Thyroid gland (tissue), 4 donors: ENCODE results near the gene NCKAP5. TPM values are rescaled to one million over a fixed set of nuclear protein-coding genes. Genes with fewer than 3 reads are reported as not detected.

Experiments
- DNase-seq, 2 donors: peaks; one replicate each; pipeline ENCODE4 v3.0.0-alpha.2; 2019
- H3K27ac ChIP-seq, 3 donors: fragments of 200-600 bp; sonication (generic); 1 replicate in 2 of 3; 2 replicates in 1 of 3; pipeline ENCODE4 v1.5.1; 2016 to 2019; ENCODE audit warnings: mild to moderate bottlenecking in 1 of 3, moderate library complexity in 1 of 3
- H3K27me3 ChIP-seq: fragments of 200-600 bp; sonication (generic); one replicate; pipeline ENCODE4 v1.5.1; 2019
- H3K36me3 ChIP-seq, 2 donors: fragments of 200-600 bp; sonication (generic); one replicate each; pipeline ENCODE4 v1.5.1; 2016 to 2019
- H3K4me1 ChIP-seq, 2 donors: fragments of 200-600 bp; sonication (generic); one replicate each; pipeline ENCODE4 v1.5.1; 2017 to 2019
- H3K4me3 ChIP-seq, 3 donors: fragments of 200-600 bp; sonication (generic); replicated peaks in 1 of 3; 1 replicate in 2 of 3; 2 replicates in 1 of 3; pipeline ENCODE4 v1.5.1; 2016; ENCODE audit warnings: mild to moderate bottlenecking in 1 of 3
- H3K9me3 ChIP-seq: fragments of 200-600 bp; sonication (generic); one replicate; pipeline ENCODE4 v1.5.1; 2017
- CTCF ChIP-seq, 6 experiments: fragments of 200-600 bp in 3 of 6; fragments of 450-650 bp in 3 of 6; sonication (generic) in 3 of 6; IDR thresholded peaks; one replicate each; pipeline ENCODE4 v1.5.1; 2016 to 2019; ENCODE audit warnings: antibody characterized with exemption in 6 of 6, mild to moderate bottlenecking in 2 of 6, inconsistent platforms in 1 of 6, moderate library complexity in 1 of 6
- POLR2A ChIP-seq, 2 donors: fragments of 450-650 bp; IDR thresholded peaks; one replicate each; pipeline ENCODE4 v1.6.1; 2017; ENCODE audit warnings: antibody characterized with exemption in 2 of 2, mild to moderate bottlenecking in 2 of 2, moderate library complexity in 1 of 2
- WGBS, 2 donors: methylation state at CpG; one replicate each; pipeline ENCODE4 v1.1.5; 2017; 5-methylcytosine and 5-hydroxymethylcytosine counted together
- intact Hi-C: fragments of 100-400 bp; cut with DNase I; formaldehyde crosslinking; loops from one replicate; pipeline ENCODE4 v1.15.1; 2023
- total RNA-seq, 4 donors: library from RNA; depleted of rRNA; stranded (reverse); fragments of >200 nt; gene quantifications; one replicate each; pipeline ENCODE4 v1.2.3, GENCODE V29; 2016

The NCKAP5 gene
- total RNA-seq, 4 donors from 2014 or later = 0.45 to 1.2 (median 0.76) TPM

GRCh38 chr2:132850688-132851087 lies 717.6 kb downstream of the NCKAP5 start:
- no peak for TF ChIP-seq POLR2A (IDR thresholded peaks at IDR 0.05)
- TF ChIP-seq CTCF (IDR thresholded peaks at IDR 0.05) = no peak
- no peak overlapping the region for H3K4me3 ChIP-seq
- no peaks in the 10 kb centered on the region for H3K9me3 ChIP-seq
- no peak overlapping the region for H3K27ac ChIP-seq
- 94 to 96% methylated on average over 4 of the region's 4 CpGs for WGBS, 2 donors
- H3K27me3 ChIP-seq = no peaks in the 10 kb centered on the region
- no peaks in the 10 kb centered on the region for H3K36me3 ChIP-seq
- H3K4me1 ChIP-seq = no peaks in the 10 kb centered on the region
- DNase-seq = no peak
- intact Hi-C loops = no loop called here

GRCh38 chr2:132849118-132849517 lies 719.1 kb downstream of the NCKAP5 start:
- intact Hi-C loops = no loop called here
- no peak for TF ChIP-seq POLR2A (IDR thresholded peaks at IDR 0.05)
- TF ChIP-seq CTCF (IDR thresholded peaks at IDR 0.05) = no peak
- Histone ChIP-seq H3K27me3 (no peaks in the 10 kb centered on the region), H3K4me3 (no peak overlapping the region), H3K36me3 (no peaks in the 10 kb centered on the region), H3K9me3 (no peaks in the 10 kb centered on the region), H3K27ac (no peak overlapping the region), H3K4me1 (no peaks in the 10 kb centered on the region)
- DNase-seq = no peak
- 87 to 90% methylated on average over 1 of the region's 1 CpG for WGBS, 2 donors

- intact Hi-C loops = no loop called here
- no peaks in the 10 kb centered on the region for H3K27me3 ChIP-seq
- no peaks in the 10 kb centered on the region for H3K4me1 ChIP-seq
- no peak for DNase-seq
- H3K9me3 ChIP-seq = no peaks in the 10 kb centered on the region
- H3K27ac ChIP-seq = no peak overlapping the region
- TF ChIP-seq CTCF (IDR thresholded peaks at IDR 0.05) (no peak), POLR2A (IDR thresholded peaks at IDR 0.05) (no peak)
- no peaks in the 10 kb centered on the region for H3K36me3 ChIP-seq
- no peak overlapping the region for H3K4me3 ChIP-seq
These were observed 722.9 kb downstream of the NCKAP5 start for GRCh38 chr2:132845339-132845738.

GRCh38 chr2:132844585-132844984 lies 723.7 kb downstream of the NCKAP5 start:
- intact Hi-C loops = no loop called here
- Histone ChIP-seq H3K27me3 (no peaks in the 10 kb centered on the region), H3K9me3 (no peaks in the 10 kb centered on the region), H3K27ac (no peak overlapping the region), H3K4me1 (no peaks in the 10 kb centered on the region), H3K4me3 (no peak overlapping the region), H3K36me3 (no peaks in the 10 kb centered on the region)
- no peak for TF ChIP-seq CTCF (IDR thresholded peaks at IDR 0.05)
- no peak for TF ChIP-seq POLR2A (IDR thresholded peaks at IDR 0.05)
- WGBS, 2 donors = 87 to 89% methylated on average over 4 of the region's 4 CpGs
- no peak for DNase-seq

GRCh38 chr2:132837769-132838168 lies 730.5 kb downstream of the NCKAP5 start:
- no peaks in the 10 kb centered on the region for H3K27me3 ChIP-seq
- no peaks in the 10 kb centered on the region for H3K36me3 ChIP-seq
- H3K27ac ChIP-seq = no peak overlapping the region
- H3K4me1 ChIP-seq = no peaks in the 10 kb centered on the region
- no peaks in the 10 kb centered on the region for H3K9me3 ChIP-seq
- TF ChIP-seq POLR2A (IDR thresholded peaks at IDR 0.05) (no peak), CTCF (IDR thresholded peaks at IDR 0.05) (no peak)
- intact Hi-C loops = no loop called here
- DNase-seq = no peak
- no peak overlapping the region for H3K4me3 ChIP-seq
- 63 to 88% methylated on average over 1 of the region's 1 CpG for WGBS, 2 donors
